Measurements from ENCODE around the gene CBX2.

- no peak for TF ChIP-seq CTCF (IDR thresholded peaks at IDR 0.05)
- TF ChIP-seq POLR2A (IDR thresholded peaks at IDR 0.05): no peak
- no peak for TF ChIP-seq EP300 (IDR thresholded peaks at IDR 0.05)
Observed at GRCh38 chr17:79804856-79805696, 27.1 kb downstream of the CBX2 start.
